ENCODE measurements around the gene GABRG3.

The GABRG3 gene

GRCh38 chr15:27232876-27233275 is 261.9 kb downstream of the GABRG3 start:
- H3K4me1 ChIP-seq (ENCODE audit: insufficient read depth, poor library complexity, severe bottlenecking): no peaks in the 10 kb centered on the region
- H3K27ac ChIP-seq (ENCODE audit: poor library complexity, severe bottlenecking): no peak overlapping the region
- H3K36me3 ChIP-seq (ENCODE audit: low read depth): no peaks in the 10 kb centered on the region
- no peak for ATAC-seq (ENCODE audit: low read depth)
- no peaks in the 10 kb centered on the region for H3K9me3 ChIP-seq (ENCODE audit: severe bottlenecking)
- DNase-seq (ENCODE audit: low spot score): no peak
- TF ChIP-seq, protein P1, sequence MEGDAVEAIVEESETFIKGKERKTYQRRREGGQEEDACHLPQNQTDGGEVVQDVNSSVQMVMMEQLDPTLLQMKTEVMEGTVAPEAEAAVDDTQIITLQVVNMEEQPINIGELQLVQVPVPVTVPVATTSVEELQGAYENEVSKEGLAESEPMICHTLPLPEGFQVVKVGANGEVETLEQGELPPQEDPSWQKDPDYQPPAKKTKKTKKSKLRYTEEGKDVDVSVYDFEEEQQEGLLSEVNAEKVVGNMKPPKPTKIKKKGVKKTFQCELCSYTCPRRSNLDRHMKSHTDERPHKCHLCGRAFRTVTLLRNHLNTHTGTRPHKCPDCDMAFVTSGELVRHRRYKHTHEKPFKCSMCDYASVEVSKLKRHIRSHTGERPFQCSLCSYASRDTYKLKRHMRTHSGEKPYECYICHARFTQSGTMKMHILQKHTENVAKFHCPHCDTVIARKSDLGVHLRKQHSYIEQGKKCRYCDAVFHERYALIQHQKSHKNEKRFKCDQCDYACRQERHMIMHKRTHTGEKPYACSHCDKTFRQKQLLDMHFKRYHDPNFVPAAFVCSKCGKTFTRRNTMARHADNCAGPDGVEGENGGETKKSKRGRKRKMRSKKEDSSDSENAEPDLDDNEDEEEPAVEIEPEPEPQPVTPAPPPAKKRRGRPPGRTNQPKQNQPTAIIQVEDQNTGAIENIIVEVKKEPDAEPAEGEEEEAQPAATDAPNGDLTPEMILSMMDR (IDR thresholded peaks at IDR 0.05; ENCODE audit: poor library complexity, severe bottlenecking): no peak
- H3K4me3 ChIP-seq (ENCODE audit: severe bottlenecking): no peak overlapping the region
- no peaks in the 10 kb centered on the region for H3K27me3 ChIP-seq (ENCODE audit: insufficient read depth, poor library complexity, severe bottlenecking)

- no peaks in the 10 kb centered on the region for H3K9me3 ChIP-seq (ENCODE audit: severe bottlenecking)
- H3K27ac ChIP-seq (ENCODE audit: poor library complexity, severe bottlenecking): no peak overlapping the region
- ATAC-seq (ENCODE audit: low read depth) (no peak), DNase-seq (ENCODE audit: low spot score) (no peak)
- peaks cover 4% of the 10 kb centered on the region for H3K27me3 ChIP-seq (ENCODE audit: insufficient read depth, poor library complexity, severe bottlenecking)
- no peak overlapping the region for H3K4me3 ChIP-seq (ENCODE audit: severe bottlenecking)
- no peaks in the 10 kb centered on the region for H3K4me1 ChIP-seq (ENCODE audit: insufficient read depth, poor library complexity, severe bottlenecking)
- no peaks in the 10 kb centered on the region for H3K36me3 ChIP-seq (ENCODE audit: low read depth)
- TF ChIP-seq, protein P1 (IDR thresholded peaks at IDR 0.05; ENCODE audit: poor library complexity, severe bottlenecking): no peak
Measured at GRCh38 chr15:27234593-27234992, 263.6 kb downstream of the GABRG3 start.

DNA sequence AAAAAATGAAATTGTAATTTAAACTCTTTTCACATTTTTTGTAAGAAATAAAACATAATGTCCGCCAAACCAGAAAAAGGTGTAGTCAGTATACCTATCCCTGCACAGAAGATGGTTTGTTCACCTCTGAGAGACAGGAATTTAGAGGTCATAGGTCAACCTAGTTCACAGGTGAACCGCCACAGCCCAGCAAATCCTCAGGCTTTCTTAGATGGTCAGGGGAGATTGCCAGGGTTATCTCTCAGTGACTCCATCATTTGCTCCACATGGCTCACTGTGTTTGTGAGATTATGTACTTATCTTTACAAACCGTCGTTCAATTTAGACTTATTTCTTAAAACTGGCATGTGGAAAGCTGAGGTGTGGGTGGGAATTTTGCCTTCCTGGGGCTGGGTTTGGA is 264.2 kb downstream of the GABRG3 start:
- H3K4me3 ChIP-seq (ENCODE audit: severe bottlenecking): no peak overlapping the region
- DNase-seq (ENCODE audit: low spot score): no peak

GRCh38 chr15:27235681-27236080 is 264.7 kb downstream of the GABRG3 start:
- H3K4me1 ChIP-seq (ENCODE audit: insufficient read depth, poor library complexity, severe bottlenecking): no peaks in the 10 kb centered on the region
- H3K27me3 ChIP-seq (ENCODE audit: insufficient read depth, poor library complexity, severe bottlenecking): peaks cover 4% of the 10 kb centered on the region
- no peak overlapping the region for H3K27ac ChIP-seq (ENCODE audit: poor library complexity, severe bottlenecking)
- no peaks in the 10 kb centered on the region for H3K9me3 ChIP-seq (ENCODE audit: severe bottlenecking)
- TF ChIP-seq, protein P1 (IDR thresholded peaks at IDR 0.05; ENCODE audit: poor library complexity, severe bottlenecking): no peak
- no peak overlapping the region for H3K4me3 ChIP-seq (ENCODE audit: severe bottlenecking)
- no peak for ATAC-seq (ENCODE audit: low read depth)
- H3K36me3 ChIP-seq (ENCODE audit: low read depth): no peaks in the 10 kb centered on the region
- DNase-seq (ENCODE audit: low spot score): no peak

More for the DNA sequence above, 264.2 kb downstream of the GABRG3 start:
- Histone ChIP-seq H3K36me3 (ENCODE audit: low read depth) (no peaks in the 10 kb centered on the region), H3K27me3 (ENCODE audit: insufficient read depth, poor library complexity, severe bottlenecking) (peaks cover 4% of the 10 kb centered on the region), H3K27ac (ENCODE audit: poor library complexity, severe bottlenecking) (no peak overlapping the region), H3K9me3 (ENCODE audit: severe bottlenecking) (no peaks in the 10 kb centered on the region), H3K4me1 (ENCODE audit: insufficient read depth, poor library complexity, severe bottlenecking) (no peaks in the 10 kb centered on the region)
- no peak for ATAC-seq (ENCODE audit: low read depth)
- TF ChIP-seq, protein P1 (IDR thresholded peaks at IDR 0.05; ENCODE audit: poor library complexity, severe bottlenecking): no peak

DNA sequence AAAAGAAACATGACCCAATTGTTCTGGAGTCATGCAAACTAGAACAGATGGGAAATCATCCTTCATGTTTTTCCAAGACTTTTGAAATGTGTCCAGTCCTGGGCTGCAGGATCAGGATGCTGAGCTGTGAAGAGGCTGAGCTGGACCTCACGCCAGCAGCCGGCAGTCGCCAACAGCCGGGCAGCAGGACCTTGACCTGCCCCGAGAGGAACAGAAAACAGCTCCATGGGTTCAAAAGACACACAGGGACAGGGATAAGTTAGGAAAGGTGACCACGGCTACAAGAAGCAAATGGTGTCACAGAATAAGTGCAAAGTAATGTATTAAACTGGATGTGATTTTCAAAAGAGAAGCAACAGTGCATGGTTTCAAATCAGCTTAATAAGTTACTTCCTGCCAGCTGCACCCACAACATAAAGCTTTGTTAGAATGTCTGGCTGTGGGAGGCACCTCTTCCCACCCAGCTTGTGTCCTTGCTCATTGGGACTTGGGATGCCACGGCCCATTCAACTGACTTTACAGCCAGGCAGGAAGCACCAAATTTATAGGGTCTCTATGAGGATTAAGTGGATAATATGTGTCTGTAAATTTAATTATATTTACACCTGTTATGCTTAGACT is 266.4 kb downstream of the GABRG3 start:
- Histone ChIP-seq H3K27me3 (ENCODE audit: insufficient read depth, poor library complexity, severe bottlenecking) (peaks cover 4% of the 10 kb centered on the region), H3K36me3 (ENCODE audit: low read depth) (no peaks in the 10 kb centered on the region), H3K4me1 (ENCODE audit: insufficient read depth, poor library complexity, severe bottlenecking) (no peaks in the 10 kb centered on the region), H3K27ac (ENCODE audit: poor library complexity, severe bottlenecking) (no peak overlapping the region), H3K4me3 (ENCODE audit: severe bottlenecking) (no peak overlapping the region), H3K9me3 (ENCODE audit: severe bottlenecking) (no peaks in the 10 kb centered on the region)
- TF ChIP-seq, protein P1 (IDR thresholded peaks at IDR 0.05; ENCODE audit: poor library complexity, severe bottlenecking): no peak
- ATAC-seq (ENCODE audit: low read depth) (no peak), DNase-seq (ENCODE audit: low spot score) (no peak)

Measured in RWPE2 (cell line).